PC-3 (cell line): Measurements from ENCODE around the gene PRKAG3.
"Not testable (repeated sequence)": the region's sequence is repeated elsewhere in the genome, so short reads cannot be mapped to it uniquely, and the experiment has no call there.

Experiments used
- CTCF ChIP-seq: fragments of 300-600 bp; sonication (generic); conservative IDR thresholded peaks from 2 replicates; pipeline ENCODE4 v1.5.1; 2017; ENCODE audit warnings: antibody characterized with exemption, low read depth, mild to moderate bottlenecking, low read length
- EZH2 ChIP-seq: fragments of 300-600 bp; sonication (generic); IDR thresholded peaks from one replicate; pipeline ENCODE4 v1.6.1; 2017; ENCODE audit warnings: antibody characterized with exemption, mild to moderate bottlenecking, low read length; ENCODE audit not compliant: unreplicated experiment

- TF ChIP-seq CTCF, EZH2: not testable (repeated sequence)
These were observed 12.7 kb upstream of the PRKAG3 start for GRCh38 chr2:218844334-218844733.
